Spleen (tissue), 11 donors: ENCODE data around the gene AKAP1. TPM values are rescaled to one million over a fixed set of nuclear protein-coding genes. Genes with fewer than 3 reads are reported as not detected.

ENCODE experiments used
- DNase-seq: peaks from one replicate; pipeline ENCODE4 v3.0.0-alpha.2; 2020
- H3K27ac ChIP-seq, 8 donors: fragments of 200-600 bp; sonication (generic) in 7 of 8; 1 replicate in 4 of 8; 2 replicates in 4 of 8; pipeline versions ENCODE4 v1.5.0 to v1.8.0; 2016 to 2021; ENCODE audit warnings: inconsistent platforms in 4 of 8, mild to moderate bottlenecking in 4 of 8, moderate library complexity in 1 of 8
- H3K27me3 ChIP-seq, 7 donors: fragments of 200-600 bp; sonication (generic) in 6 of 7; replicated peaks in 1 of 7; 1 replicate in 4 of 7; 2 replicates in 3 of 7; pipeline versions ENCODE4 v1.5.0 to v1.8.0; 2016 to 2021; ENCODE audit warnings: inconsistent platforms in 3 of 7, mild to moderate bottlenecking in 1 of 7
- H3K36me3 ChIP-seq, 6 donors: fragments of 200-600 bp; sonication (generic) in 5 of 6; 1 replicate in 4 of 6; 2 replicates in 2 of 6; pipeline versions ENCODE4 v1.5.0 to v1.8.0; 2016 to 2021; ENCODE audit warnings: inconsistent platforms in 2 of 6
- H3K4me1 ChIP-seq, 6 donors: fragments of 200-600 bp; sonication (generic) in 5 of 6; 1 replicate in 3 of 6; 2 replicates in 3 of 6; pipeline versions ENCODE4 v1.5.0 to v1.8.0; 2016 to 2021; ENCODE audit warnings: inconsistent platforms in 3 of 6
- H3K4me3 ChIP-seq, 8 donors: fragments of 200-600 bp; sonication (generic) in 7 of 8; 1 replicate in 4 of 8; 2 replicates in 4 of 8; pipeline versions ENCODE4 v1.5.0 to v1.8.0; 2016 to 2021; ENCODE audit warnings: inconsistent platforms in 4 of 8, mild to moderate bottlenecking in 4 of 8, moderate library complexity in 2 of 8
- H3K9me3 ChIP-seq, 8 donors: fragments of 200-600 bp; sonication (generic) in 7 of 8; 1 replicate in 4 of 8; 2 replicates in 4 of 8; pipeline versions ENCODE4 v1.5.0 to v1.8.0; 2016 to 2021; ENCODE audit warnings: inconsistent platforms in 4 of 8
- POLR2A ChIP-seq, 3 donors: fragments of 450-650 bp; IDR thresholded peaks; one replicate each; pipeline ENCODE4 v1.5.1; 2017; ENCODE audit warnings: antibody characterized with exemption in 3 of 3, mild to moderate bottlenecking in 1 of 3
- POLR2AphosphoS5 ChIP-seq, 3 donors: sonication (generic); formaldehyde crosslinking; IDR thresholded peaks; one replicate each; pipeline ENCODE4 v1.5.1; 2017; ENCODE audit warnings: antibody characterized with exemption in 3 of 3
- WGBS, 5 donors: extraction: QIAGEN DNeasy Blood & Tissue Kit in 3 of 5; methylation state at CpG; one replicate each; pipeline versions ENCODE4 v1.1.5 to v1.1.7; 2013 to 2018; 5-methylcytosine and 5-hydroxymethylcytosine counted together
- intact Hi-C: fragments of 100-400 bp; cut with DNase I; formaldehyde crosslinking; loops from one replicate; pipeline ENCODE4 v1.15.0; 2023; ENCODE audit warnings: low total_unique reads
- polyA plus RNA-seq, 3 donors: library from polyadenylated mRNA; stranded (reverse); fragments of 200-250 nt; gene quantifications; one replicate each; pipeline ENCODE4 v1.2.1, GENCODE V29; 2013
- total RNA-seq, 7 donors: library from RNA; depleted of rRNA in 3 of 7; stranded (reverse); fragments of >200 nt in 3 of 7; fragmentation: NEBNext Ultra II Directional in 4 of 7; extraction: Animal tissue kit (Norgen Biotek cat#: 25700) in 4 of 7; gene quantifications; one replicate each; pipeline versions ENCODE4 v1.1.0 to v1.2.1, GENCODE V29; 2016 to 2021
- TF ChIP-seq, protein P1 (sequence below), 11 experiments: fragments of 200-600 bp in 7 of 11; fragments of 450-650 bp in 4 of 11; sonication (generic) in 4 of 11; IDR thresholded peaks in 8 of 11; conservative IDR thresholded peaks in 3 of 11; 1 replicate in 7 of 11; 2 replicates in 4 of 11; pipeline versions ENCODE4 v1.4.0 to v1.8.0; 2016 to 2021; ENCODE audit warnings: antibody characterized with exemption in 11 of 11, inconsistent platforms in 4 of 11, mild to moderate bottlenecking in 1 of 11
- donor health status: healthy with polysubstance abuse.
- donor health status: DM: no; HTN: no; CAD: no; lungs with moderate emphysema.
- donor health status: DM: no; HTN: no; CAD: no.
- donor health status: Bipolar disorder and iron deficiency.
- donor health status: healthy.
- donor health status: DM: no; HTN: no; CAD: no.
- donor health status: DM: yes; HTN: yes; CAD: no.

AKAP1 gene
- total and polyA plus RNA-seq, 10 donors, result 6.7 to 23.9 (median 17.6) TPM

DNA sequence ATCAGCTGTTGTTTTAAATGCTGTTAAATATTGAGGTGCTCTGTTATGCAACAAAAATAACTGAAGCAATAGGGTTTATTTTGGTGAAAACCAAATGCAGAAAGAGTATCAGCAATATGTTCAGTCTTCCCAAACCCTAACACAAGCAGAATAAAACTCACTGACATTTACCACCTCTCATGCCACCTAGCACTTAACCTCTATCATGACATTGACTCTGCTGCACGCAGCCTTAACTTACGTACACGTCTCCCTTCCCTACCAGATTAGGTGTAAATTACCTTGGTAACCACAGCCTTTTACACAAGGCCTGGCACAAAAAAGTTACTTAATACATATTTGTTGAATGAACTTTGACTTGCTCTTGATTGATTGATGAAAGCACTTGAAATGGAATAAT is 9.9 kb upstream of the AKAP1 start:
- no peaks in the 10 kb centered on the region for H3K4me1 ChIP-seq
- DNase-seq, result no peak
- no peak overlapping the region for H3K27ac ChIP-seq
- H3K36me3 ChIP-seq, result no peaks in the 10 kb centered on the region
- H3K27me3 ChIP-seq, result no peaks in the 10 kb centered on the region
- no peak overlapping the region for H3K4me3 ChIP-seq
- TF ChIP-seq, protein P1, sequence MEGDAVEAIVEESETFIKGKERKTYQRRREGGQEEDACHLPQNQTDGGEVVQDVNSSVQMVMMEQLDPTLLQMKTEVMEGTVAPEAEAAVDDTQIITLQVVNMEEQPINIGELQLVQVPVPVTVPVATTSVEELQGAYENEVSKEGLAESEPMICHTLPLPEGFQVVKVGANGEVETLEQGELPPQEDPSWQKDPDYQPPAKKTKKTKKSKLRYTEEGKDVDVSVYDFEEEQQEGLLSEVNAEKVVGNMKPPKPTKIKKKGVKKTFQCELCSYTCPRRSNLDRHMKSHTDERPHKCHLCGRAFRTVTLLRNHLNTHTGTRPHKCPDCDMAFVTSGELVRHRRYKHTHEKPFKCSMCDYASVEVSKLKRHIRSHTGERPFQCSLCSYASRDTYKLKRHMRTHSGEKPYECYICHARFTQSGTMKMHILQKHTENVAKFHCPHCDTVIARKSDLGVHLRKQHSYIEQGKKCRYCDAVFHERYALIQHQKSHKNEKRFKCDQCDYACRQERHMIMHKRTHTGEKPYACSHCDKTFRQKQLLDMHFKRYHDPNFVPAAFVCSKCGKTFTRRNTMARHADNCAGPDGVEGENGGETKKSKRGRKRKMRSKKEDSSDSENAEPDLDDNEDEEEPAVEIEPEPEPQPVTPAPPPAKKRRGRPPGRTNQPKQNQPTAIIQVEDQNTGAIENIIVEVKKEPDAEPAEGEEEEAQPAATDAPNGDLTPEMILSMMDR (IDR thresholded peaks at IDR 0.05 in 8 of 11, conservative IDR thresholded peaks at IDR 0.05 in 3 of 11), result no peak
- TF ChIP-seq POLR2AphosphoS5 (IDR thresholded peaks at IDR 0.05) (no peak), POLR2A (IDR thresholded peaks at IDR 0.05) (no peak)
- 86 to 92% (median 90%) methylated on average over 3 of the region's 3 CpGs for WGBS, 5 donors
- intact Hi-C loops, result no loop called here
- H3K9me3 ChIP-seq, result no peaks in the 10 kb centered on the region

DNA sequence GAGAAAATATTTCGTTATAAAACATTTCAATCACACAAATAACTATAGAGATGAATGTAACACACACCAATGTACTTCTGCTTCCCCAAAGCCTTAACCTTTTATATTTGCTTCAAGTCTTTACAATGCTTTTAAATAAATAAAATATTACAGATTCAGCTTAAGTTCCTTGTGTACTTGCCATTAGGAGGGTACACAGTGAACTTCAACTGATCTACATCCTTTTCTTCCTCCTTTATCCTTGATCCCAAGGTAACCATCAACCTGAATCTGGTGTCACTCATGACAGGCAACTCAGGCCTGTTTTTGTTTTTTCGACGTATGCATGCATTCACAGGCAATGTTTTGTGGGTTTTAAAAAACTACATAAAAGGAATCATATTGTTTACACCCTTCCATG is 9.3 kb upstream of the AKAP1 start:
- WGBS, 5 donors, result 90 to 95% (median 94%) methylated on average over 3 of the region's 3 CpGs
- H3K36me3 ChIP-seq, result no peaks in the 10 kb centered on the region
- no peak for TF ChIP-seq POLR2A (IDR thresholded peaks at IDR 0.05)
- TF ChIP-seq, protein P1 (IDR thresholded peaks at IDR 0.05 in 8 of 11, conservative IDR thresholded peaks at IDR 0.05 in 3 of 11), result no peak
- no peak for TF ChIP-seq POLR2AphosphoS5 (IDR thresholded peaks at IDR 0.05)
- intact Hi-C loops, result no loop called here
- DNase-seq, result no peak
- H3K9me3 ChIP-seq, result no peaks in the 10 kb centered on the region
- H3K4me3 ChIP-seq, result no peak overlapping the region
- H3K27ac ChIP-seq, result no peak overlapping the region
- H3K4me1 ChIP-seq, result no peaks in the 10 kb centered on the region
- no peaks in the 10 kb centered on the region for H3K27me3 ChIP-seq

DNA sequence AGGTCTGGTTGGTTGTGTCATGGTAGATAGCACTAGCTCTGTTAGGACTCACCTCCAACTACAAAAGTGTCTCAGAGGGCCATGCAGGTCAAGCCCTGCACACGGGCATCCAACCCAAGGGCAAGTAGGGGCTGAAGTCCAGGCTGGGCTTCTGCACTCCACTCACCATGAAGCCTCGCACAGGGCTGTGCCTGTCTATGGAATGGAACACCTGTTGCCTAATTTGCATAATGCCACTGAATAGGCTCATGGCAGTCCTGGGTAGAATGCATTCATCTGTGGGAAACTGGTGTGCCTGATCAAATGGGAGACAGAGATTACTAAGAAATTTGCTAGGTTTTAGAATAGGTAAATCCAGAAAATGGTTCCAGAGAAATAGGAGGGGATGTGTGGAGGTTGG is 8.0 kb upstream of the AKAP1 start:
- H3K36me3 ChIP-seq, result no peaks in the 10 kb centered on the region
- no peak overlapping the region for H3K4me3 ChIP-seq
- no peak for TF ChIP-seq POLR2AphosphoS5 (IDR thresholded peaks at IDR 0.05)
- TF ChIP-seq, protein P1 (IDR thresholded peaks at IDR 0.05 in 8 of 11, conservative IDR thresholded peaks at IDR 0.05 in 3 of 11), result no peak
- TF ChIP-seq POLR2A (IDR thresholded peaks at IDR 0.05), result no peak
- H3K27ac ChIP-seq, result no peak overlapping the region
- peaks cover 0 to 2% (median 0%) of the 10 kb centered on the region in 6 donors for H3K4me1 ChIP-seq
- no peaks in the 10 kb centered on the region for H3K27me3 ChIP-seq
- no peaks in the 10 kb centered on the region for H3K9me3 ChIP-seq
- intact Hi-C loops, result no loop called here
- DNase-seq, result no peak
- 76 to 91% (median 82%) methylated on average over 2 of the region's 2 CpGs for WGBS, 5 donors

DNA sequence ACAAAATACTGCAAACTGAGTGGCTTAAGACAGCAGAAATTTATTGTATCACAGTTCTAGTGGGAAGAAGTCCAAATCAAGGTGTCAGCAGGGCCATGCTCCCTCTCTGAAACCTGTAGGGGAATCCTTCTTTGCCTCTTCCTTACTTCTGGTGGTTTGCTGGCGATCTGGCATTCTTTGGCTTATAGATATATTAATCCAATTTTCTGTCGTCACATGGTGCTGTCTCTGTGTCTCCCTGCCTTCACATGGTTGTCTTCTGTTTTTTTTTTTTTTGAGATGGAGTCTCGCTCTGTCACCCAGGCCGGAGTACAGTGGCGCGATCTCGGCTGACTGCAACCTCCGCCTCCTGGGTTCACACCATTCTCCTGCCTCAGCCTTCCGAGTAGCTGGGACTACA is 6.8 kb upstream of the AKAP1 start:
- no peak for TF ChIP-seq POLR2AphosphoS5 (IDR thresholded peaks at IDR 0.05)
- TF ChIP-seq, protein P1 (IDR thresholded peaks at IDR 0.05 in 8 of 11, conservative IDR thresholded peaks at IDR 0.05 in 3 of 11), result no peak
- no peak for TF ChIP-seq POLR2A (IDR thresholded peaks at IDR 0.05)
- no peaks in the 10 kb centered on the region for H3K9me3 ChIP-seq
- 91 to 97% (median 92%) methylated on average over 9 of the region's 9 CpGs for WGBS, 5 donors
- peaks cover 0 to 13% (median under 1%) of the 10 kb centered on the region in 6 donors for H3K4me1 ChIP-seq
- no peak overlapping the region for H3K4me3 ChIP-seq
- H3K27ac ChIP-seq, result no peak overlapping the region
- intact Hi-C loops, result no loop called here
- no peaks in the 10 kb centered on the region for H3K36me3 ChIP-seq
- no peaks in the 10 kb centered on the region for H3K27me3 ChIP-seq
- no peak for DNase-seq
